HepG2 (cell line): ENCODE data around the gene SORBS2. TPM values are rescaled to one million over a fixed set of nuclear protein-coding genes. Genes with fewer than 3 reads are reported as not detected.

Experiments
- ATAC-seq: fragments of 200-7000 bp; cut with Tn5 transposase; 3 replicates; pipeline ENCODE4 v1.9.1; 2020; ENCODE audit warnings: mild to moderate bottlenecking, moderate library complexity
- BruUV-seq: library from RNA; stranded (reverse); fragments of 400-500 nt; replicated peaks from 2 replicates; lab custom pipeline; 2021; lab: Mats Ljungman, UMichigan
- CTCF ChIA-PET: fragments of 300-600 bp; formaldehyde crosslinking; extraction: SDS; loops from one replicate; lab custom pipeline; 2021; ENCODE audit warnings: low total read pairs, inconsistent platforms, low intra/inter-chr PET ratio; lab: Yijun Ruan, JAX
- POLR2A ChIA-PET: fragments of 350-600 bp; sonication (Branson Sonifier 250); formaldehyde crosslinking; loops from one replicate; lab custom pipeline; 2020; ENCODE audit warnings: antibody characterized with exemption, inconsistent platforms; lab: Yijun Ruan, JAX
- DNase-seq: peaks from one replicate; pipeline ENCODE4 v3.0.0-alpha.2; 2015; ENCODE audit warnings: low spot score
- FAIRE-seq: peaks from 3 replicates; lab custom pipeline; 2011; peaks lifted over from hg19 to GRCh38; lab: Jason Lieb, UNC
- H2AFZ ChIP-seq: one replicate; pipeline ENCODE4 v1.6.1; 2011; ENCODE audit warnings: low read length, inconsistent platforms
- H3K27ac ChIP-seq: fragments of 300-600 bp; 3 replicates; pipeline ENCODE4 v1.8.0; 2011; ENCODE audit warnings: mixed run types, mild to moderate bottlenecking, mixed read lengths, low read length, inconsistent platforms; ENCODE audit not compliant: insufficient read depth; ENCODE audit errors: extremely low read length
- H3K27me3 ChIP-seq, 2 experiments: fragments of 200-600 bp in 1 of 2; 2 replicates in 1 of 2; 3 replicates in 1 of 2; pipeline versions ENCODE4 v1.6.0 to v1.8.0; 2011; ENCODE audit warnings: low read length in 2 of 2, mild to moderate bottlenecking in 2 of 2, moderate library complexity in 2 of 2, inconsistent platforms in 1 of 2; ENCODE audit not compliant: insufficient read depth in 2 of 2, control insufficient read depth in 1 of 2
- H3K36me3 ChIP-seq, 2 experiments: fragments of 200-600 bp in 1 of 2; replicated peaks in 1 of 2; 2 replicates in 1 of 2; 3 replicates in 1 of 2; pipeline versions ENCODE4 v1.5.1 to v1.8.0; 2011; ENCODE audit warnings: low read length in 2 of 2, inconsistent platforms in 1 of 2; ENCODE audit not compliant: insufficient read depth in 2 of 2, control insufficient read depth in 1 of 2
- H3K4me1 ChIP-seq: 2 replicates; pipeline ENCODE4 v1.5.1; 2012; ENCODE audit warnings: low read length, inconsistent platforms; ENCODE audit not compliant: insufficient read depth
- H3K4me2 ChIP-seq: 2 replicates; pipeline ENCODE4 v1.6.0; 2011; ENCODE audit warnings: low read depth, low read length, inconsistent platforms
- H3K4me3 ChIP-seq, 3 experiments: fragments of 200-600 bp in 1 of 3; sonication (generic), shearing (Covaris generic) in 1 of 3; replicated peaks in 1 of 3; 2 replicates each; pipeline ENCODE4 v1.5.1; 2011 to 2016; ENCODE audit warnings: low read length in 3 of 3, inconsistent platforms in 2 of 3, low read depth in 2 of 3, mild to moderate bottlenecking in 2 of 3, control low read depth in 1 of 3, mixed read lengths in 1 of 3; ENCODE audit not compliant: insufficient read depth in 1 of 3
- H3K79me2 ChIP-seq: one replicate; pipeline ENCODE4 v1.6.1; 2011; ENCODE audit warnings: low read length, inconsistent platforms; ENCODE audit not compliant: insufficient read depth
- H3K9ac ChIP-seq: 2 replicates; pipeline ENCODE4 v1.6.0; 2011; ENCODE audit warnings: mild to moderate bottlenecking, low read depth, low read length, inconsistent platforms; ENCODE audit not compliant: insufficient read depth
- H3K9me3 ChIP-seq: 2 replicates; pipeline ENCODE4 v1.5.1; 2012; ENCODE audit warnings: mild to moderate bottlenecking, low read length
- H4K20me1 ChIP-seq: 2 replicates; pipeline ENCODE4 v1.6.0; 2011; ENCODE audit warnings: inconsistent platforms, mild to moderate bottlenecking, low read length, moderate library complexity; ENCODE audit not compliant: insufficient read depth
- CCDC6 ChIP-seq: sonication (generic); formaldehyde crosslinking; IDR thresholded peaks from 2 replicates; pipeline ENCODE4 v1.8.1; 2022; ENCODE audit warnings: mild to moderate bottlenecking, missing genetic modification reagents, moderate library complexity
- CREM ChIP-seq, 2 experiments: sonication (generic) in 1 of 2; formaldehyde crosslinking in 1 of 2; IDR thresholded peaks; 2 replicates each; pipeline versions ENCODE4 v1.4.0 to v1.6.1; 2016 to 2020; ENCODE audit warnings: antibody characterized with exemption in 1 of 2, mild to moderate bottlenecking in 1 of 2, missing genetic modification reagents in 1 of 2
- HDAC1 ChIP-seq: sonication (generic); formaldehyde crosslinking; IDR thresholded peaks from 2 replicates; pipeline ENCODE4 v1.5.1; 2020; ENCODE audit warnings: mild to moderate bottlenecking, missing genetic modification reagents
- KLF11 ChIP-seq: IDR thresholded peaks from 2 replicates; pipeline ENCODE4 v1.6.1; 2016; ENCODE audit warnings: missing compliant biosample characterization
- MAFK ChIP-seq, 2 experiments: IDR thresholded peaks in 1 of 2; conservative IDR thresholded peaks in 1 of 2; 2 replicates each; pipeline ENCODE4 v1.6.1; 2011; ENCODE audit warnings: improper control_type of control experiment in 2 of 2, low read length in 2 of 2
- U2AF2 ChIP-seq: fragments of 200-400 bp; formaldehyde crosslinking; IDR thresholded peaks from 2 replicates; pipeline ENCODE4 v1.6.1; 2017; ENCODE audit warnings: low read depth, mild to moderate bottlenecking, low read length
- ZFP90 ChIP-seq: sonication (generic); formaldehyde crosslinking; IDR thresholded peaks from 2 replicates; pipeline ENCODE4 v1.8.0; 2022; ENCODE audit warnings: missing genetic modification reagents, mild to moderate bottlenecking, inconsistent platforms, borderline replicate concordance
- ZMAT3 ChIP-seq: sonication (generic); formaldehyde crosslinking; conservative IDR thresholded peaks from 2 replicates; pipeline ENCODE4 v1.7.0; 2021; ENCODE audit warnings: missing genetic modification reagents
- ZNF12 ChIP-seq: sonication (generic); formaldehyde crosslinking; IDR thresholded peaks from 2 replicates; pipeline ENCODE4 v1.5.0; 2020; ENCODE audit warnings: missing genetic modification reagents
- ZNF768 ChIP-seq: sonication (generic); formaldehyde crosslinking; IDR thresholded peaks from 2 replicates; pipeline ENCODE4 v1.4.0; 2020; ENCODE audit warnings: missing genetic modification reagents
- ZSCAN31 ChIP-seq: sonication (generic); formaldehyde crosslinking; IDR thresholded peaks from 2 replicates; pipeline ENCODE4 v1.5.0; 2020; ENCODE audit warnings: low read depth, mild to moderate bottlenecking, missing genetic modification reagents
- WGBS: methylation state at CpG from one replicate; pipeline ENCODE4 v1.1.6; 2017; ENCODE audit warnings: low lambda C conversion rate; 5-methylcytosine and 5-hydroxymethylcytosine counted together
- in situ Hi-C: cut with HindIII; loops from 2 replicates; pipeline ENCODE4 v1.10.0; 2017; ENCODE audit warnings: low pct_unique_long_range_greater_than_20kb; ENCODE audit not compliant: extremely low pct_ligation_motif_present
- intact Hi-C: fragments of 100-400 bp; cut with micrococcal nuclease; formaldehyde crosslinking; loops from one replicate; pipeline ENCODE4 v1.10.0; 2022; ENCODE audit not compliant: unreplicated experiment
- polyA plus RNA-seq, 8 experiments: library from polyadenylated mRNA; depleted of rRNA in 3 of 8; stranded (reverse) in 7 of 8; unstranded in 1 of 8; fragments of >200 nt; fragmentation: Illumina TruSeq in 4 of 8; extraction: Trizol in 4 of 8; gene quantifications; 2 replicates each; pipeline versions ENCODE4 v1.2.1 to v1.2.3, GENCODE V29; 2011 to 2016; ENCODE audit warnings: low read depth in 4 of 8, missing spikeins in 1 of 8, mixed read lengths in 1 of 8; ENCODE audit not compliant: insufficient read depth in 1 of 8
- total RNA-seq, 5 experiments: library from RNA; depleted of rRNA; stranded (reverse); fragments of >200 nt; fragmentation: Illumina TruSeq; extraction: Trizol; gene quantifications; 2 replicates each; pipeline ENCODE4 v1.2.3, GENCODE V29; 2016; ENCODE audit warnings: low read depth in 1 of 5
- TF ChIP-seq, protein P1 (sequence below): sonication (generic); formaldehyde crosslinking; IDR thresholded peaks from 2 replicates; pipeline ENCODE4 v1.5.1; 2020; ENCODE audit warnings: mild to moderate bottlenecking, missing genetic modification reagents, borderline replicate concordance

The SORBS2 gene
- total and polyA plus RNA-seq, 2 of the 13 experiments (the other 11 are each of a cell fraction or from before 2014, with no cell fraction given): 25.0 to 80.5 TPM

DNA sequence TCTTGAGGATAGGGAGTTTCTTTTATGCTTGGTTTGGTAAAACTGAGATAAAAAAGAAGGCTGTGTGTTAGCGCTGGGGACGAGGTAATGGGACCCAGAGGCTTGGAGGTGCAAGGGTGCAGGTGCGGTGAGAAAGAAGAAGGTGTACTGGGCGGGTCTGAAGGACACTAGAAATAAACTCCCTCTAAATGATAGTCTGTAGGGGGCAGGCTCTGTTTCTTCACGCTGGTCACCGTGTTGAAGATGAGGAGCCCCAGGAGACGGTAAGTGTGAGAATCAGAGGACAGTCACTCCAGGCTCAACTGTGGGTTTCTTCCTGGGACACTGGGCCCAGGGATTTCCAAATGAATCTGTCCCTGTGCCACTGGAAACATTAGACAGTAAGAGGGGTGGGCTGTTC is 131.4 kb downstream of the SORBS2 start:
- H2AFZ ChIP-seq: no peak overlapping the region
- DNase-seq (no peak), FAIRE-seq (no peak), ATAC-seq (no peak)
- intact Hi-C loops (no loop called here), in situ Hi-C loops (no loop called here)
- no peak overlapping the region for H3K9ac ChIP-seq
- H3K27ac ChIP-seq: no peak overlapping the region
- H3K79me2 ChIP-seq: no peaks in the 10 kb centered on the region
- CTCF ChIA-PET: no interaction called here
- H4K20me1 ChIP-seq: no peaks in the 10 kb centered on the region
- no peaks in the 10 kb centered on the region for H3K9me3 ChIP-seq
- POLR2A ChIA-PET: no interaction called here
- H3K36me3 ChIP-seq: peaks cover 5 to 17% of the 10 kb centered on the region in 2 experiments; a peak in 4 of 5 replicates
- no peaks in the 10 kb centered on the region for H3K27me3 ChIP-seq
- no peak overlapping the region for H3K4me2 ChIP-seq
- no peak overlapping the region for H3K4me3 ChIP-seq
- no peaks in the 10 kb centered on the region for H3K4me1 ChIP-seq
- 97% methylated on average over 7 of the region's 7 CpGs for WGBS
- TF ChIP-seq KLF11: no peak
- TF ChIP-seq ZNF768 (CRISPR knock-in tag): no peak
- no peak for TF ChIP-seq CCDC6
- TF ChIP-seq ZFP90 (CRISPR knock-in tag): no peak
- no peak for TF ChIP-seq MAFK (conservative IDR thresholded peaks at IDR 0.05 in 1 of 2, IDR thresholded peaks at IDR 0.05 in 1 of 2; ENCODE audit: low read length in 2 of 2)
- TF ChIP-seq, protein P1, sequence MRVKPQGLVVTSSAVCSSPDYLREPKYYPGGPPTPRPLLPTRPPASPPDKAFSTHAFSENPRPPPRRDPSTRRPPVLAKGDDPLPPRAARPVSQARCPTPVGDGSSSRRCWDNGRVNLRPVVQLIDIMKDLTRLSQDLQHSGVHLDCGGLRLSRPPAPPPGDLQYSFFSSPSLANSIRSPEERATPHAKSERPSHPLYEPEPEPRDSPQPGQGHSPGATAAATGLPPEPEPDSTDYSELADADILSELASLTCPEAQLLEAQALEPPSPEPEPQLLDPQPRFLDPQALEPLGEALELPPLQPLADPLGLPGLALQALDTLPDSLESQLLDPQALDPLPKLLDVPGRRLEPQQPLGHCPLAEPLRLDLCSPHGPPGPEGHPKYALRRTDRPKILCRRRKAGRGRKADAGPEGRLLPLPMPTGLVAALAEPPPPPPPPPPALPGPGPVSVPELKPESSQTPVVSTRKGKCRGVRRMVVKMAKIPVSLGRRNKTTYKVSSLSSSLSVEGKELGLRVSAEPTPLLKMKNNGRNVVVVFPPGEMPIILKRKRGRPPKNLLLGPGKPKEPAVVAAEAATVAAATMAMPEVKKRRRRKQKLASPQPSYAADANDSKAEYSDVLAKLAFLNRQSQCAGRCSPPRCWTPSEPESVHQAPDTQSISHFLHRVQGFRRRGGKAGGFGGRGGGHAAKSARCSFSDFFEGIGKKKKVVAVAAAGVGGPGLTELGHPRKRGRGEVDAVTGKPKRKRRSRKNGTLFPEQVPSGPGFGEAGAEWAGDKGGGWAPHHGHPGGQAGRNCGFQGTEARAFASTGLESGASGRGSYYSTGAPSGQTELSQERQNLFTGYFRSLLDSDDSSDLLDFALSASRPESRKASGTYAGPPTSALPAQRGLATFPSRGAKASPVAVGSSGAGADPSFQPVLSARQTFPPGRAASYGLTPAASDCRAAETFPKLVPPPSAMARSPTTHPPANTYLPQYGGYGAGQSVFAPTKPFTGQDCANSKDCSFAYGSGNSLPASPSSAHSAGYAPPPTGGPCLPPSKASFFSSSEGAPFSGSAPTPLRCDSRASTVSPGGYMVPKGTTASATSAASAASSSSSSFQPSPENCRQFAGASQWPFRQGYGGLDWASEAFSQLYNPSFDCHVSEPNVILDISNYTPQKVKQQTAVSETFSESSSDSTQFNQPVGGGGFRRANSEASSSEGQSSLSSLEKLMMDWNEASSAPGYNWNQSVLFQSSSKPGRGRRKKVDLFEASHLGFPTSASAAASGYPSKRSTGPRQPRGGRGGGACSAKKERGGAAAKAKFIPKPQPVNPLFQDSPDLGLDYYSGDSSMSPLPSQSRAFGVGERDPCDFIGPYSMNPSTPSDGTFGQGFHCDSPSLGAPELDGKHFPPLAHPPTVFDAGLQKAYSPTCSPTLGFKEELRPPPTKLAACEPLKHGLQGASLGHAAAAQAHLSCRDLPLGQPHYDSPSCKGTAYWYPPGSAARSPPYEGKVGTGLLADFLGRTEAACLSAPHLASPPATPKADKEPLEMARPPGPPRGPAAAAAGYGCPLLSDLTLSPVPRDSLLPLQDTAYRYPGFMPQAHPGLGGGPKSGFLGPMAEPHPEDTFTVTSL (CRISPR knock-in tag): no peak
- no peak for TF ChIP-seq ZSCAN31 (CRISPR knock-in tag)
- TF ChIP-seq HDAC1 (CRISPR knock-in tag): no peak
- TF ChIP-seq CREM (IDR thresholded peaks at IDR 0.05): no peak
- TF ChIP-seq CREM (CRISPR knock-in tag; IDR thresholded peaks at IDR 0.05): no peak
- TF ChIP-seq ZMAT3 (CRISPR knock-in tag): no peak
- no peak for TF ChIP-seq U2AF2
- no peak for TF ChIP-seq ZNF12 (CRISPR knock-in tag)
- BruUV-seq: no TSS peak
